T-helper 1 cell treated with Interleukin-12 subunit alpha and Interleukin-12 subunit beta and Interleukin-4 antibody, amounts not matched to agents 30 ng/mL and 1 ng/mL, for 36 hours (primary cell): ENCODE data around the gene CNTNAP5. TPM values are rescaled to one million over a fixed set of nuclear protein-coding genes. Genes with fewer than 3 reads are reported as not detected.

Source experiments
- intact Hi-C: fragments of 100-400 bp; cut with micrococcal nuclease; formaldehyde crosslinking; loops from one replicate; pipeline ENCODE4 v1.15.1; 2024
- total RNA-seq: library from RNA; stranded (reverse); gene quantifications from 2 replicates; pipeline ENCODE4 v1.2.3, GENCODE V29; 2022

Gene CNTNAP5
- total RNA-seq, 1 donor from 2014 or later, result not detected

DNA sequence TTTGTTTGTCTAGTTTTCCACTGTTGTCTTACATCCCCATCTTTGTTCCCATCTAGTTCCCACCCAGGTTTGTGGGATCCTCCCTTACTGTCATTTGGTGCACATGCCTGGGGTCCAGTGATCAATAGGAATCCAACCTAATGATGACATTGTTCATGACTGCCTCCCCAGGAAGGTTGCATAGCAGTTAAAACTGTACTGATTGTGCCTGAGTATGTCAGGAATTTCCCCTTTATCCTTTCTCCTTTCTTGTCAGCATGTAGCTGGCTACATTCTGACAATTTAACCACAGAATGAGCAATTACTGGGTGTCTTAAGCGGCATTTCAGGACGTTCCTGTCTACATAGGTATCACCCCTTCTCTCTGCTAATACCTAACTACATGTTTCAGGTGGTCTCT is 653.0 kb downstream of the CNTNAP5 start:
- intact Hi-C loops, result no loop called here

DNA sequence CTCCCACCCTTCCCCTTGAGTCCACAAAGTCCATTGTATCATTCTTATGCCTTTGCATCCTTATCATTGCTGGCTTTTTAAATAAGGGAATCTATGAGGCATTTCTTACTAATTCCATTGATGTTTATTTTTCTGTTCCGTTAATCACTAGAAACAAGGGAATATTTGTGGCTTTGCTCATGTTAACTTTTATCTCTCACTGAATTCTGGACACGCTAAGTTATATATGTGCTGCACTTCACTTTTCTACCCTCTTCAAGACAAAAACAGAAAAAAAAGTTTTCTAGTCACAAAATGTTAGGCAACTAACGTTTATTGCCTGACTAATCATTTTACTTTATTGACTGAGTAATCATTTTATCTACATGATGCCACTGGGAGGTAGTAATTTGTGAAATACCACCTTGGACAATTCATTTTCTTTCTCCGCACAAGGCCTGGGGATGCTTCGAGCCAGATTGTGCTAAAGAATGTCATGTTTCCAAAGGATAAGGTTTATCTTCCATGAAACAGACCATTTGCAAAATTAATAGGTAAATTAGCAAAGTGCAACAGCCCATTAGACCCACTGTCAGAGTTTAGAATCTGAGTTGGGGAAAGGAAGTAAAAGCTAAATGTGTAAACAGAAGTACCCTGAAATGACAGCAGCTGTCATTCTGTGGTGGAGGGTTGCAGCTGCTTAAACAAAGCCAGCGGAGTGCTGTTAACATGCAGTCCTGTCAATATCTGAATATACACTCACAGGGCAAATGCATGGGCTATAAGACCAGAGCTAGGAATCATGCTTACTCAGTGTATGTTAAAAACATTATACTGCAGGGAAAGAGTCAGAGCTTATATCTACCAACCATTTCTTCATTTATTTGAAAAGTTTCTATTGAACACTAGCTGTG is 658.7 kb downstream of the CNTNAP5 start:
- intact Hi-C loops, result no loop called here

DNA sequence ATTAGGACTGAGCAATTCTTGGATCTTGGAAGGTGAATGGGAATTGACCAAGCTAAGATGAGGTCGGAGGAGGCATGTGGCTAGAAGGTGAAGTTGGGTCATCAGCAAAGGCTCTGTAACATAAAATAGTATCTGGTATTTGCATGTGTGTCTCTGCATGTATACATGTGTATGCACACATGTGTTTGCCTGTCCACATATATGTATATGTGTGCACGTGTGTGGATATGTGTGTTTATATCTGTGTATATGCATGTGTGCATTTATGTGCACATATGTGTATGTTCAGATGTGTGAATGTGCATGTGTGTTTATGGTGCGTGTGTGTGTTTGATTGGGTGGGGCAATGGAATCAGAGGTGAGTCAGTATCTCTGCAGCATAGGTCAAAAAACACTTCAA is 664.3 kb downstream of the CNTNAP5 start:
- intact Hi-C loops, result no loop called here

DNA sequence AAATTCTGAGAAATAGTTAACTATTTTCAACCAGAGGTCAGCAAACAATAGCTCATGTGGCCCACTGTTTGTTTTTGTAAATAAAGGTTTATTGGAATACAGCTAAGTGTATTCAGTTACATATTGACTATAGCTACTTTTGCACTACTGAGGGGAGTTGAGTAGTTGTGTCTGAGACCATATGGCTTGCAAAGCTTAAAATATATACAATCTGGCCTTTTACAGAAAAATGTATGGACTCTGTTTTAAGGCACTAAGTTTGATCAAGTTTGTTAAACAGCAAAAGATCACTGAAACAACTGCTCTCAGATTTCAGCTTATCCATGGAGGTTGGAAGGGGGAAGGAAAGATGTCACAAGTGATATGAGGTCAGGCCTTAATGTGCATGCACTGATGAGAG is 667.1 kb downstream of the CNTNAP5 start:
- intact Hi-C loops, result no loop called here

DNA sequence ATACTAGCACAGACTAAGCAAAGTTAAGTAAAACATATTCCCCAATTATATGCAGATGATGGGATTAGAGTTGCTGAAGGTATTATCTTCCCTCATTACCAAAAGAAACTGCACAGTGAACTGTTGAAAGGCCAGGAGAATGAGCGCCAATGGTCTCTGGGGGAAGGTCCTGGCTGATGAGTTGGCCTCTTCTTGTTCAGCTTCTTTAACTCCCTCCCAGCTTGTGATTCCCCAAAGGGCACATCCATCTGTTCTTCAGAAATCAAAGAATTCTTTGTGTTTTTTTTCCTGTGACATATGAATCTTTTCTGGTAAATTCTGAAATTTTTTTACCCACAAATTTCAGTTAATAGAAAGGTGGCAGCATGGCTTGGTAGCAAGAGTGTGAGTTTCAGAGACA is 667.6 kb downstream of the CNTNAP5 start:
- intact Hi-C loops, result no loop called here

DNA sequence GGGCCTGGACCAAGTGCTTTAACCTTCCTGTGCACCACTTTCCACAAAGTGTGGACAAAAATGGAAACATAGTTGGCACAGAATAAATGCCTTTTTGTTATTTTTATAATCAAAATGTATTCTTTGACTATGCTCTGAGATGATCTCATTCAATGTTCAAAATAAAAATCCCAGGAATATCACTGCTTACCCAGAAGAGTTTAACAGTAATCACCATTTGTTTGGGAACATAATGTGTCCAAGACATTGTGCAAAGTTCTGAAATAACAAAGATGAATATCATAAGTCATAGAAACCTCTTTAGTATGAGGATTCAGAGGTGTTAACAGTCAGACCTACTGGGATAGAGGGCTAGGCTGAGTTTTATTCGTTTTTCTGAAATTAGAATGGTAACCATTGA is 668.1 kb downstream of the CNTNAP5 start:
- intact Hi-C loops, result no loop called here

DNA sequence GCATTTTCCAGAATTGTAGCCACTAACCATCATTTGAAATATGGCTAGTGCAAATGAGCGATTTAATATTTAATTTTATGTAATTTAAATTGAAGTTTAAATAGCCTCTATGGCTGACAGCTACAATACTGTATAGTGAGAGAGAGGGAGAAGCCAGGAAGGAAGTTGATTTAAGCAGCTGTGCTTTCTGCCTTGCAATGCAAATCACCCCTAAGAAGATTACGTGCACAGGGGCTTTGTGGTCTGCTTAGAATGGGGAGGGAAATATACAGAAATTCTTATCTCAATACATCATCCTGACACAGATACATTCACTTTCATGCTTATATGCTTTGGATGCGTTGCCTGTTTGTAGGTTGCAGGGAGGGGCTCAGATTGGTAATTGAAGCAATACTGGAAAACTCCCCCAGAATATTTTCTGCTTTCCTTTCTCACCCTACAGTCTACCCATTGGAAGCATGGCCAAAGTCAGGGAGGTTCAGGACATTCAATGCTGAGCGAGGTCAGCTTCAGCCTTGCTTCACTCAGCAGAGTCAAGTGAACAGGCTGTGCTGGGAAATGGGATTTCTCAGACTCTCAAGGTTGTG is 674.0 kb downstream of the CNTNAP5 start:
- intact Hi-C loops, result no loop called here

DNA sequence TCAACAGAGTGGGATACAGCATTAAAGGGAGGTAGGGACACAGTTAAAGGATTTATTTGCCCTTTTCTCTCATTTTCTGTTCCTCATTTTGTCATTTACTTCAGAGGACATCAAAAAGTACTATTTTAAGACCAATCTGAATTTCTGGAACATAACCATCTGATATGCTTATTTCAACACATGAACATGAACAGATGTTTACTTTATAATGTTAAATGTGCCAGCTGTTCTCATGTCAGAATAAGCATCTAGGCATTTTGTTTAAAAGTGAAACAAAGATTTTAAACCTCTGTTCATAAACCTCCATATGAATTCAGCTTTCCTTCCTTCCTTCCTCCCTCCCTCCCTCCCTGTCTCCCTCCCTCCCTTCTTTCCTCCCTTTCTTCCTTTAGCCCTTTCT is 677.7 kb downstream of the CNTNAP5 start:
- intact Hi-C loops, result no loop called here

DNA sequence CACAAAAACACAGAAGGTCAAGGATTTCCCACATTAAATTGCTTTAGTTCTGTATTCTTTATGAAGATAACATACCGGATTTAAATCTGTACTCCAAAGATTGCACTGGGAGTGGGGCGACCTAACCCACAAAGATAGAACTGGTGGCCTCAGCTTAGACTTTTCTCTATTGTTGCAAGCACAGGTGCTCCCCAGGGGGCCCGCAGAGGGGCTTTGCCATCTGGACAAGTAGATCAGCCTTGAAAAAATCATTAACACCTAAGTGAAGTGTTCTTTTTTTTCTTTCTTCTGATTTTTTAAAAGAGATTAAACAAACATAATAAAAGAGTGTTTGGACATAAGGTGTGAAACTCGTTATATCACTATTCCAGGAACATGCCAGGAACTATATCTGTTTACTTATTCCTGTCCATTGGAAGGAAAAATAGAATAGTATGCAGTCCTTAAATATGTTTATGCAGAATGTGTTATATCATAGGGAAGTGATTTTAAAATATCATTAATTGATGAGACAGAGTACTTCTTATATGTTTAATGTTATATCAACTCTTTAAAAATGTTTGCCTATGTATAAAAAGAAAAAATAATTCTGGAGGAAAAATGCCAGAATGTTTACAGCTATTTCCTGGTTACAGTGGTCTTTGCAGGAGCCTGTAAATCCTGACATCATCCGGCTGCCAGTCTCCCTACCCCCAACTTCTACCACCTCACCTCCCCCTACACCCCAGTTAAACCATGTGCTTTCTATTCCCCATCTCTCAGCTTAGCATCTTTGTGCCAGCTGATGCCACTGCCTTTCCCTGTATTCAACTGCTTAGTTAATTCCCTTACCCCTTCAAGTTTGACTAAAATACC is 679.2 kb downstream of the CNTNAP5 start:
- intact Hi-C loops, result no loop called here

DNA sequence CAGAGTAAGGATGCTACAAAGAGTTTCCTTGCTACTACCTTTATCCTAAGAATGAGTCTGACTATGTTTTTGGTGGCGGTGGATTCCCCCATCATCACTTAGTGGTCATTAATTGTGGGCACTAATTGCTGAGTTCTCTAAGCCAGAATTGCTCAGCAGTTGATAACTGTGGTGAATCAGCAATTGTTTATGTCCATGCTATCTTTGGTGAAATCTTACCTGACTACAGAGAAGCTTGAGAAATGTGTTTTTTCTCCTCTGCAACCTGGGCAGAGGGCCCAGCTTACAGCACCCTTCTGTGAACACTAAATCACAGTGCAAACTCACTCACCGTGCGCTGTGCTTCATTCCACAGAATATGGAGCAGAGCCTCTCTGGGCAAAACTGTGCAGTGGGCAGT is 683.6 kb downstream of the CNTNAP5 start:
- intact Hi-C loops, result no loop called here

DNA sequence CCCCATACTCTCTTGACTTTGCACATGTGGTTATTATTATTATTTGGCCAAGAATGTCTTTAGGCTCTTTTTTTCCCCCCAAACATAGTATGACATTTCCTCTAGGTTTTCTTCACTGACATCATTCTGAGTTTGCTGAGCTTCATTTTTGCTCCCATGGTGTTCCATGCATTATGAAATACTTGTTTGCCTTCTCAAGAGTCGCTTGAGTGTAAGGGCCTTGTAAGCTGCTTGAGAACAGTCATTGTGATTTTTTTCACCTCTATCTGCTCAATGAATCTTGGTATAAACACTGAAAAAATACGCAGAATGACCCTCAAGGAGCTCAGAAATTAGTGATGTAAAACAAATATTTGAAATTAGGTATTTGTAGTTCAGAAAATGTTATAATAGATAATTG is 688.9 kb downstream of the CNTNAP5 start:
- intact Hi-C loops, result no loop called here

DNA sequence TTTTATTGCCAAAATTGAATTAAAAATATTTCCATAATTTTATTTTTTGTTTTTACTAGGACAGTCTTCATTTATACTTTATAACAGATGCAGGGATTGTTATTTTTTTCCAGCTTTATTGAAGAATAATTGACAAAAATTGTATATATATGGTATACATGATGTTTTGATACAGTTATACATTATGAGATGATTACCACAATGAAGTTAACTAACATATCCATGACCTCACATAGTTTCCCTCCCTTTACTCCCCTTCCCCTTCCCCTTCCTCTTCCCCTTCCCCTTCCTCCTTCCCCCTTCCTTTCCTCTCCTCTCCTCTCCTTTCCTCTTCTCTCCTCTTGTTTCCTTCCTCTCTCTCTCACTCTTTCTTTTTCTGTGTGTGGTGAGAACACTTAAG is 700.1 kb downstream of the CNTNAP5 start:
- intact Hi-C loops, result no loop called here

DNA sequence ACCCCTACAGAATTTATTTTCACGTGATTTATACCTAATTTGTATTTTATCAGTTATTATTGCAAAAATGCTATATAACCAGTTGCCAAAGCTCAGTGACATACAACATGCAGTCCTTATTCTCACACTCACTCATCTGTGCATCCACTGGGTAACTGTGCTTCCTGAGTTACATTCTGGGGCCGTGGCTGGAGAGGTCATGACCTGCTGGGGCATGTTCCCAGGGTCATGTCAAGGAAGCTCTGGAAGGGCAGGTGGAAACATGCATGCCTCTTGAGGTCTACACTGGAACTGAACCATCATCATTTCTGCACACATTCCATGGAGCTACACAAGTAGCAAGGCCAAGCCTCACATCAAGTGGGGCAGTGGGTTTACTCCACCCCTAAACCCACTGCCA is 715.5 kb downstream of the CNTNAP5 start:
- intact Hi-C loops, result no loop called here

DNA sequence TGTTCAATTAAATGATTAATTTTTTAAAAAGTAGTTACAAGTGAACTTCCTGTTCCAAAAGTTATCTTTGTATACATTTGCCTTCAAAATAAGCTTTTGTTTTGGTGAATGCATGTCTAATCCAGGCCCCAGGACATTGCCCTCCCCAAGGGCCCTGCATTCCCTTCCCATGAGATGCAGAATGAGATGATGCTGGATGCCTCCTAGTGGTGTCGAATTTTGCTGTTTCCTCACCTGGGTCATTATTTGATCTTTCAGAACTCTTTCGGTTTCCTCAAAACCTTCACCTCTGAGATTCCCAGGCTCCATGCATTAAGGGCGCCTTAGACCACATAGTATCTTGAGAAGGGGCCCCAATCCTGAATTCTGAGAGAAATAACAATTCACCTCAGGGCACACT is 728.8 kb downstream of the CNTNAP5 start:
- intact Hi-C loops, result no loop called here

DNA sequence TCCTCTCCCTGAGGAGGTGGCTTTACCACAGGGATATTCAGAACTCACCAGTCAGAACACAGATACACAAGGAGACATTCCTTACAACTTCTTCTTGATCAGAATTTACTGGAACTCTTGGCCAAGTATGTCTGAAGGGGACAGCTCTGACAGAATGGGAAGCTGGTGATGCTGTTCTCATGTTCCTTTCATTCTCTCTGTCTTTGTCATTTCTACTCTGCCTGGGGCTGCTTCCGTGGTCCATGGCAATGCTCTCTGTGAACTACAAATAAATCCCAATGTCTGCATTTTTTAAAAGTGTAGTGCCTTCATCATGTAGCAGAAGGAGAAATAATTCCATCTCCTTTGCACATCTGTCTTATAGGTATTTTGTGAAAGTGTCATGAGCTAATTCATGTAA is 730.3 kb downstream of the CNTNAP5 start:
- intact Hi-C loops, result no loop called here

DNA sequence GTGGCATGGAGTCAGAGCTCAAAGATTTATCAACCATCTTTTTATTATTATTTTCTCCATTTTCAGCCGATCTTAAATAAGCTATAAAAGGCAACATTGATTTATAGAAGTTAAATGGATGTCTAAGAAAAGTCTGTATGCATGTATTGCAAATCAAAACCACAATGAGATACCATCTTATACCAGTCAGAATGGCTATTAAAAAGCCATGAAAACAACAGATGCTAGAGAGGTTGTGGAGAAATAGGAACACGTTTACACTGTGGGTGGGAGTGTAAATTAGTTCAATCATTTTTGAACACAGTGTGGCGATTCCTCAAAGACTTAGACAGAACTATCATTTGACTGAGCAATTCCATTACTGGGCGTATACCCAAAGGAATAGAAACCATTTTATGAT is 731.0 kb downstream of the CNTNAP5 start:
- intact Hi-C loops, result no loop called here

DNA sequence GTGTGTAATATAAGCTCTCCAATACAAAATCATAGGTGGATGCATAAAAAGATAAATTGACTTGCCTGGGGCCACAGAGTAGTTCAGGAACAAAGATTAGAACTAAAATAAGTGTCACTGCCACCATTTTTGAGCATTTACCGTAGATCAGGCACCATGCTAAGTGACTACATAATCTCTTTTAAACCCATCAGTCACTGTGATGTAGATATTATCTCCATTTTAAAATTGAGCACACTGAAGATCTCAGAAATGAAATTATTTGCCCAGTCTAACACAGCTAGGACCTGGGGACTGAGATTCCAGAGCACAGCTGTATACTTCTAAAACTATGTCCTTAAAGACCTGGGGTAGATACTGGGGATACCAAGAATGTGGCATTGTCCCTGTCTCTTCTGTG is 737.3 kb downstream of the CNTNAP5 start:
- intact Hi-C loops, result no loop called here

DNA sequence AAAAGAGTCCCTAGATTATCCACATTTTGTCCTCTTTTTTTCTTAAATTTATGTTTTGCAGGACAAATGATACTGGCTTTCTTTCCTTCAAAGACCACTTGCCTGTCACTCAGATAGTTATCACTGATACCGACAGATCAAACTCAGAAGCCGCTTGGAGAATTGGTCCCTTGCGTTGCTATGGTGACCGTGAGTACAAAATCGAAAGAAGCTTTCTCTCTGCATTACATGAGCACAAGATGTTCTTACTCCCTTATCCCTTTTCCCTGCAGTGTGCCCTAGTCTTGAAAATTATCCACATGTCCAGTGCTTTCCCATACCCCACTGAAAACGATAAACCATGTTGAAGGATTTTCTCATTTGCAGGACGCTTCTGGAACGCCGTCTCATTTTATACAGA is 738.5 kb downstream of the CNTNAP5 start:
- intact Hi-C loops, result no loop called here

DNA sequence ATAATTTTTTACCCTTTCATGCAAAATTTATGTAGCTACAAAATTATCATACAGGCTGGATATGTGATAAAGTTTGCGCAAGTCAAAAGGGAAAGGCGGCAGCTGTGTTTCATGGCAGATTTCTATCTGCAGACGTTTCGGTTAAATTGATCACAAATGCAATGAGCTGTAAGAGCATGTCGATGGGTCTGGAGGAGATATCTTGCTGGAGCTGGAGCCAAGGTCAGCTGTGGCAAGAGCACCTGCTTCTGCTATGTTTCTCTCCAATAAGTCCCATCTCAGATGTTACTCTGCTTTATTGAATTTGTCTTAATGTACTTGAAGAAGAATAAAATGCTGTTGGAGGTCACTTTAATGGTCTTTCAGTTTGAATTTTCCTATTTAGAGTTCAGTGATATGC is 749.7 kb downstream of the CNTNAP5 start:
- intact Hi-C loops, result no loop called here

DNA sequence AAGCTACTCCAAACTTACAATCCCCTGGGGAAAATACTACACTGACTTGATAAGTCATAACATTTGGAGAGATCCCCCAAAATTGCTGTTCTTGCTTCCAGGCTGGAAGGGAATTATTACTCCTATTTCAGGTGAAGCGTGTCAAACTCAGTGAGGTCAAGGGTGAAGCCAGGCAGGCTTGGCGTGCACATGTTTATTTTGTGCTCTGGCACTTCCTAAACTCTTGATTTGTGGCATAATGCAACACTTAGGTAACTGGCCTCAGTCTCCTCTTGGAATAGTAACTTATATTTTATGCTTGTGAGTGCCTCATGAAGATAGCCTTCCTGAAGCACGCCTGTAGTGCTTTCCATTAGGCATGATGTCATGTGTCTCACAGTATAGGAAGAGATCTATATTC is 751.2 kb downstream of the CNTNAP5 start:
- intact Hi-C loops, result no loop called here

DNA sequence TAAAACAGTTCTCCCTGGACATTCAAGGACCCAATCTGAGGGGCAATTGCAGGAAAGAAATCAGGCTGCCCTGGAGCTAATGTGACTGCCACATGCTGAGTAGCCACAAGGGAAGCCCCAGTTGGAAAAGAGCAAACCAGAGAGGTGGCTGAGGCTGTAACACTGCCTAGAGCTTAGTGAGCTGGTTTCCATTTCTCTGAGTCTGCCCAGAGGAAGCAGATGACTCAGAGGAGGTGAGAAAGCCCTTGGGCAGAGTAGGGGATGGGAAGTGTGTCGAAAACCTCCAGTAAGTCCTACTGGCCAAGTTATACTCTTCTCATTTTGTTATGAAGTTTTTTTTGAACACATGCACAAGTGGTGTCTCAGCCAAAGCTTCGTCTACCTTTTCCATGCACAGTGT is 753.0 kb downstream of the CNTNAP5 start:
- intact Hi-C loops, result no loop called here

DNA sequence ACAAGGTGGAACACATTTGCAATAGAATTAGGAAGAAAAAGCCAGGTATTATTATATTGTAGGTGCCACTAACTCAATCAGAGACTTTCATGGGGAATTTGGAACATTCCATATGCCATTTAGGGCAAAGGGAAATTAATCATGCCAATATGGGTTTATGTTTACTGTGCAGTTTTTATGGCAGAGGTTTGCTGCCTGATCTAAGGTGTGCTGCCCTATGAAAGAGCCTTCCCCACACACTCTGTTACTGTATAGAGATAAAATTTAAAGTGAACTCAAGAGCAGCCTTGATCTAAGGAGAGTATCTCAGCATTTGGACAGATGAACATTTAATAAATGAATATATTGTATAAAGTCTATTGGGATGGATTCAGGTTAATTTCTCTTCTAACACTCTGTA is 771.6 kb downstream of the CNTNAP5 start:
- intact Hi-C loops, result no loop called here
